HG02981 (cell line): Measurements from ENCODE around the gene TUBB1.
"Not testable (repeated sequence)": the region's sequence is repeated elsewhere in the genome, so short reads cannot be mapped to it uniquely, and the experiment has no call there.

Experiments
- ATAC-seq: cut with Tn5 transposase; IDR thresholded peaks from one replicate; pipeline ENCODE4 v1.9.1; 2021; ENCODE audit warnings: mild to moderate bottlenecking, moderate library complexity; ENCODE audit not compliant: unreplicated experiment

Gene TUBB1

GRCh38 chr20:59019217-59019616 is at the start of gene TUBB1:
TSS of gene TUBB1 (plus strand) at chr20:59019429. CDS start at chr20:59019523, 94 bp downstream.
- no peak for ATAC-seq

GRCh38 chr20:58969439-58969838 is 49.8 kb upstream of the TUBB1 start:
- no peak for ATAC-seq

- no peak for ATAC-seq
These were observed 49.1 kb upstream of the TUBB1 start for GRCh38 chr20:58970146-58970545.

- ATAC-seq: no peak
These were observed 47.8 kb upstream of the TUBB1 start for GRCh38 chr20:58971429-58971828.

- no peak for ATAC-seq
These were observed 46.0 kb upstream of the TUBB1 start for GRCh38 chr20:58973179-58973578.

GRCh38 chr20:58973866-58974265 is 45.4 kb upstream of the TUBB1 start:
- no peak for ATAC-seq

- ATAC-seq: no peak
These were observed 43.9 kb upstream of the TUBB1 start for GRCh38 chr20:58975353-58975752.

- ATAC-seq: no peak
These were observed 43.0 kb upstream of the TUBB1 start for GRCh38 chr20:58976061-58976730.

GRCh38 chr20:58978351-58979190 is 40.7 kb upstream of the TUBB1 start:
- ATAC-seq: no peak

GRCh38 chr20:58980711-58981627 is 38.3 kb upstream of the TUBB1 start, which contains the start of gene NELFCD:
TSS of gene NELFCD (plus strand) at chr20:58981256. CDS start at chr20:58981310, 54 bp downstream.
- ATAC-seq: peak; percentile 78

- peak; percentile 1 for ATAC-seq
These were observed 37.4 kb upstream of the TUBB1 start for GRCh38 chr20:58981628-58982364.

- ATAC-seq: no peak
These were observed 36.7 kb upstream of the TUBB1 start for GRCh38 chr20:58982406-58983114.

- not testable (repeated sequence) for ATAC-seq
These were observed 36.1 kb upstream of the TUBB1 start for GRCh38 chr20:58983115-58983468.

- no peak for ATAC-seq
These were observed 34.5 kb upstream of the TUBB1 start for GRCh38 chr20:58984691-58985090.

- no peak for ATAC-seq
These were observed 33.6 kb upstream of the TUBB1 start for GRCh38 chr20:58985656-58986055.

GRCh38 chr20:58986286-58986967 is 32.8 kb upstream of the TUBB1 start:
- no peak for ATAC-seq

GRCh38 chr20:58986968-58987517 is 32.2 kb upstream of the TUBB1 start:
- ATAC-seq: no peak

GRCh38 chr20:58987790-58988564 is 31.3 kb upstream of the TUBB1 start:
- no peak for ATAC-seq
